ENCODE data around the gene ATG2A. TPM values are rescaled to one million over a fixed set of nuclear protein-coding genes. Genes with fewer than 3 reads are reported as not detected.
A peak's percentile ranks its signal among the peaks of the same experiment; 100 is the strongest.

Gene ATG2A
- total and polyA plus RNA-seq, 9 of the 15 experiments (the other 6 are each of a cell fraction or from before 2014, with no cell fraction given): 0.25 to 45.9 (median 5.2) TPM

DNA sequence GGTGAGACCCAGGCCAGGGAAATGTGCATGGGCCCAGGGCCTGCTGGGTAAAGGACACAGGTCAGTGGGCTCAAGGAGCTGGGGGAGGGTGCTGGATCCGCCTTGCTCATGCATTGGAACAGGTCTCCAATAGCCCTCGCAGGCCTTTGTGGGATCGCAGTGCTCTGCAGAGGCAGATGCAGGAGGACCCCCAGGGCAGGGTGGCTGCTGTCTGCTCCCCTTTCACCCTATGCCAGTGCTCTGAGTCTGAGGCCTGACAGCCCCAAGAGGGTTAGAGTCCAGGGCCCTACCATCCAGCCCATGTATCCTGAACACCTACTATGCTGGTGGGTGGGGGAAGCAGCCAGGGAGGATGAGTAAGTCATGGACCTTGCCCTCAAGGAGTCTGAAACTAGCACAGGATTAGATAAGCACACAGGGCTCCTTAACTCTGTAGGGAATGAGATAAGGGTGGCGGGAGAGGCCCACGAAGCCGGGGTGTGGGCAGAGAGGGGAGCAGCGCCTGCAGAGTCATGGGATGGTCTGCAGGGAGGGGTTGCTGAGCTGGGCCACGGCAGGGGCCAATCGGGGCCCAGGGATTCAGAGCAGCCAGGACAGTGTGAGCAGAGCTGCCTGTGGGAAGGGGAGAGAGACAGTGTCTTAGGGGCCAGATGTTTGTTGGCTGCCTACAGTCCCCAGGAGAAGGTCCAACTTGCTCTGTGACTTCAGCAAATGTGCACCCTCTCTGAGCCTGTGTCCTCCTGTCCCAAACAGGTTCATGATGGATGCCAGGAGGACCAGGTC lies 28.1 kb downstream of the ATG2A start (continued):
- no peak for TF ChIP-seq NFXL1 (CRISPR knock-in tag; IDR thresholded peaks at IDR 0.05)
- TF ChIP-seq SMARCA4 (IDR thresholded peaks at IDR 0.05): peak; percentile 99
- TF ChIP-seq KLF10 (CRISPR knock-in tag; IDR thresholded peaks at IDR 0.05): no peak
- TF ChIP-seq EP400 (IDR thresholded peaks at IDR 0.05): peak; percentile 84
- TF ChIP-seq FOS (IDR thresholded peaks at IDR 0.05; ENCODE audit: extremely low read depth, insufficient read length): peak; percentile 25
- TF ChIP-seq SIRT6 (IDR thresholded peaks at IDR 0.05; ENCODE audit: low read depth, low read length): no peak
- TF ChIP-seq, protein P1, sequence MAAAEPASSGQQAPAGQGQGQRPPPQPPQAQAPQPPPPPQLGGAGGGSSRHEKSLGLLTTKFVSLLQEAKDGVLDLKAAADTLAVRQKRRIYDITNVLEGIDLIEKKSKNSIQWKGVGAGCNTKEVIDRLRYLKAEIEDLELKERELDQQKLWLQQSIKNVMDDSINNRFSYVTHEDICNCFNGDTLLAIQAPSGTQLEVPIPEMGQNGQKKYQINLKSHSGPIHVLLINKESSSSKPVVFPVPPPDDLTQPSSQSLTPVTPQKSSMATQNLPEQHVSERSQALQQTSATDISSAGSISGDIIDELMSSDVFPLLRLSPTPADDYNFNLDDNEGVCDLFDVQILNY (CRISPR knock-in tag; IDR thresholded peaks at IDR 0.05): peak; percentile 70; the same call in 1 of the 2 replicates
- TF ChIP-seq, protein P2, sequence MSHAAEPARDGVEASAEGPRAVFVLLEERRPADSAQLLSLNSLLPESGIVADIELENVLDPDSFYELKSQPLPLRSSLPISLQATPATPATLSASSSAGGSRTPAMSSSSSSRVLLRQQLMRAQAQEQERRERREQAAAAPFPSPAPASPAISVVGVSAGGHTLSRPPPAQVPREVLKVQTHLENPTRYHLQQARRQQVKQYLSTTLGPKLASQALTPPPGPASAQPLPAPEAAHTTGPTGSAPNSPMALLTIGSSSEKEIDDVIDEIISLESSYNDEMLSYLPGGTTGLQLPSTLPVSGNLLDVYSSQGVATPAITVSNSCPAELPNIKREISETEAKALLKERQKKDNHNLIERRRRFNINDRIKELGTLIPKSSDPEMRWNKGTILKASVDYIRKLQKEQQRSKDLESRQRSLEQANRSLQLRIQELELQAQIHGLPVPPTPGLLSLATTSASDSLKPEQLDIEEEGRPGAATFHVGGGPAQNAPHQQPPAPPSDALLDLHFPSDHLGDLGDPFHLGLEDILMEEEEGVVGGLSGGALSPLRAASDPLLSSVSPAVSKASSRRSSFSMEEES (CRISPR knock-in tag; IDR thresholded peaks at IDR 0.05): no peak
- no peak; the same call in 1 of the 2 replicates for TF ChIP-seq POLR2AphosphoS2 (IDR thresholded peaks at IDR 0.05; ENCODE audit: low read length)
- no peak for TF ChIP-seq MCM3 (IDR thresholded peaks at IDR 0.05)
- no peak for TF ChIP-seq GTF2F1 (IDR thresholded peaks at IDR 0.05; ENCODE audit: low read depth, low read length)
- no peak for TF ChIP-seq ZC3H8 (IDR thresholded peaks at IDR 0.05)
- TF ChIP-seq, protein P3, sequence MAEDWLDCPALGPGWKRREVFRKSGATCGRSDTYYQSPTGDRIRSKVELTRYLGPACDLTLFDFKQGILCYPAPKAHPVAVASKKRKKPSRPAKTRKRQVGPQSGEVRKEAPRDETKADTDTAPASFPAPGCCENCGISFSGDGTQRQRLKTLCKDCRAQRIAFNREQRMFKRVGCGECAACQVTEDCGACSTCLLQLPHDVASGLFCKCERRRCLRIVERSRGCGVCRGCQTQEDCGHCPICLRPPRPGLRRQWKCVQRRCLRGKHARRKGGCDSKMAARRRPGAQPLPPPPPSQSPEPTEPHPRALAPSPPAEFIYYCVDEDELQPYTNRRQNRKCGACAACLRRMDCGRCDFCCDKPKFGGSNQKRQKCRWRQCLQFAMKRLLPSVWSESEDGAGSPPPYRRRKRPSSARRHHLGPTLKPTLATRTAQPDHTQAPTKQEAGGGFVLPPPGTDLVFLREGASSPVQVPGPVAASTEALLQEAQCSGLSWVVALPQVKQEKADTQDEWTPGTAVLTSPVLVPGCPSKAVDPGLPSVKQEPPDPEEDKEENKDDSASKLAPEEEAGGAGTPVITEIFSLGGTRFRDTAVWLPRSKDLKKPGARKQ (CRISPR knock-in tag; IDR thresholded peaks at IDR 0.05): no peak
- TF ChIP-seq SRSF1 (IDR thresholded peaks at IDR 0.05; ENCODE audit: low read depth, low read length): no peak
- TF ChIP-seq RBM34 (IDR thresholded peaks at IDR 0.05; ENCODE audit: borderline replicate concordance, insufficient read depth, low read length): no peak
- 0 out of 2 replicates have a peak, but pooled peaks have one; percentile 17 for TF ChIP-seq SREBF2 (CRISPR knock-in tag; IDR thresholded peaks at IDR 0.05)
- no peak for TF ChIP-seq ARHGAP35 (IDR thresholded peaks at IDR 0.05; ENCODE audit: partially characterized antibody)
- no peak for TF ChIP-seq PCBP1 (IDR thresholded peaks at IDR 0.05; ENCODE audit: low read depth, low read length, poor library complexity, severe bottlenecking)
- TF ChIP-seq PTRF (tag; IDR thresholded peaks at IDR 0.05): no peak
- TF ChIP-seq TAF7 (tag; IDR thresholded peaks at IDR 0.05): no peak
- TF ChIP-seq, protein P4, sequence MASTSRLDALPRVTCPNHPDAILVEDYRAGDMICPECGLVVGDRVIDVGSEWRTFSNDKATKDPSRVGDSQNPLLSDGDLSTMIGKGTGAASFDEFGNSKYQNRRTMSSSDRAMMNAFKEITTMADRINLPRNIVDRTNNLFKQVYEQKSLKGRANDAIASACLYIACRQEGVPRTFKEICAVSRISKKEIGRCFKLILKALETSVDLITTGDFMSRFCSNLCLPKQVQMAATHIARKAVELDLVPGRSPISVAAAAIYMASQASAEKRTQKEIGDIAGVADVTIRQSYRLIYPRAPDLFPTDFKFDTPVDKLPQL (IDR thresholded peaks at IDR 0.05; ENCODE audit: extremely low read depth, insufficient read length): no peak
- TF ChIP-seq, protein P5, sequence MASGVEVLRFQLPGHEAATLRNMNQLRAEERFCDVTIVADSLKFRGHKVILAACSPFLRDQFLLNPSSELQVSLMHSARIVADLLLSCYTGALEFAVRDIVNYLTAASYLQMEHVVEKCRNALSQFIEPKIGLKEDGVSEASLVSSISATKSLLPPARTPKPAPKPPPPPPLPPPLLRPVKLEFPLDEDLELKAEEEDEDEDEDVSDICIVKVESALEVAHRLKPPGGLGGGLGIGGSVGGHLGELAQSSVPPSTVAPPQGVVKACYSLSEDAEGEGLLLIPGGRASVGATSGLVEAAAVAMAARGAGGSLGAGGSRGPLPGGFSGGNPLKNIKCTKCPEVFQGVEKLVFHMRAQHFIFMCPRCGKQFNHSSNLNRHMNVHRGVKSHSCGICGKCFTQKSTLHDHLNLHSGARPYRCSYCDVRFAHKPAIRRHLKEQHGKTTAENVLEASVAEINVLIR (CRISPR knock-in tag; IDR thresholded peaks at IDR 0.05): no peak
- TF ChIP-seq RBM25 (IDR thresholded peaks at IDR 0.05; ENCODE audit: low read depth, low read length, severe bottlenecking): peak; percentile 86
- no peak for TF ChIP-seq ZBTB8A (IDR thresholded peaks at IDR 0.05; ENCODE audit: partially characterized antibody)

Data from K562 (cell line).